Activated CD4-positive, CD25-positive, alpha-beta regulatory T cell treated with anti-CD3 and anti-CD28 coated beads, Interleukin-2, amount 50 U/mL, for 16 hours (primary cell): Measurements from ENCODE around the gene PRKAR1B.

ENCODE experiments used
- DNase-seq: peaks from one replicate; pipeline ENCODE4 v3.0.0-alpha.2; 2020; ENCODE audit warnings: low read depth, low spot score

Gene PRKAR1B

DNA sequence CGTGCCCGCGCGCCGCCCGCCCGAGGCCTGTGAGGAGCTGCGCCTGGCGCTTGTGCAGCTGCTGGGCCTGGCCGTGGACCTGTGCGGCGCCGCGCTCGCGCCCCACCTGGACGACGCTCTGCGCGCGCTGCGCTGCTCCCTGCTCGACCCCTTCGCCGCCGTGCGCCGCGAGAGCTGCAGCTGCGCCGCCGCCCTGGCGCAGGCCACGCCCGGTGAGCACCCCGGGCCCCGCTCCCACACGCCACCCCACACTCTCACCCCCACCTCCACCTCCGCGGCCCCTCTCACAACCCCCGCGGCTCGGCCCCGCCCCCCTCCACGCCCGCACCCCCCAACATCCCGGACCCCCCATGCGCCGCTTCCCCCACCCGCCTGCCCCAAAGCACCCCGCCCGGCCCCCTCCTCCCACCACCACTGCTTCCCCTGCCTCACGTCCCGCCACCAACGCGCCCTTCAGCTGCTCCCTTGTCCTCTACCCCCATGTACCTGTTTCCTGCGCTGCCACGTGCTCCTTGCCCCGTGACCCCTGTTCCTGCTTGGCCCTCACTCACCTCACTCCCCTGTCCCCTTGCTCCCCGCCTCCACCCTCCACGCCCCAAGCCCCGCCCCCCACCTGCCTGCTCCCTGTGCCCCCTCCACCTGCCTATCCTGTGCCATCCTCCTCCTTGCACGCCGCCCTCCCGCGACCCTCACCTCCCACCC is at the start of gene PRKAR1B:
TSS of gene PRKAR1B (minus strand) at position 178 of the 702 bp plus-strand sequence. CDS start 15,776 bp downstream, outside the sequence.
- no peak for DNase-seq

DNA sequence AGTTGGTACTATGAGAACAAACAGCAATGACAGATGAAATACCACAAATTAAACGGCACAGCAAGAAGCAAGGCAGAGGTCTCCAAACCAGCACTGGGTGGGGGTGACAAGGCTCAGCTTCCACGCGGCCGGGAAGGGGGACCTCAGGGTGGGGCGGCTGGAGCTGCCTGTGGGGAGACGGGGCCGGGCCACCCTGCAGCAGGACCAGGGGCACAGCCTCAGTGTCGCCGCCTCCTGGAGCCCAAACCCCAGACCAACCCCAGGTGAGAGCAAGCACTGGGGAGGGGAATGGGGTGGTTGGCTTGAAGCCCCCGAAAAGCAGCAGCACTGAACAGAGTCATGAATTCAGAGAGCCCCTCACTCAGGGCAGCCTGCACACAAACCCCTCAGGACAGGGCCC is 49.3 kb upstream of the PRKAR1B start:
- no peak for DNase-seq

DNA sequence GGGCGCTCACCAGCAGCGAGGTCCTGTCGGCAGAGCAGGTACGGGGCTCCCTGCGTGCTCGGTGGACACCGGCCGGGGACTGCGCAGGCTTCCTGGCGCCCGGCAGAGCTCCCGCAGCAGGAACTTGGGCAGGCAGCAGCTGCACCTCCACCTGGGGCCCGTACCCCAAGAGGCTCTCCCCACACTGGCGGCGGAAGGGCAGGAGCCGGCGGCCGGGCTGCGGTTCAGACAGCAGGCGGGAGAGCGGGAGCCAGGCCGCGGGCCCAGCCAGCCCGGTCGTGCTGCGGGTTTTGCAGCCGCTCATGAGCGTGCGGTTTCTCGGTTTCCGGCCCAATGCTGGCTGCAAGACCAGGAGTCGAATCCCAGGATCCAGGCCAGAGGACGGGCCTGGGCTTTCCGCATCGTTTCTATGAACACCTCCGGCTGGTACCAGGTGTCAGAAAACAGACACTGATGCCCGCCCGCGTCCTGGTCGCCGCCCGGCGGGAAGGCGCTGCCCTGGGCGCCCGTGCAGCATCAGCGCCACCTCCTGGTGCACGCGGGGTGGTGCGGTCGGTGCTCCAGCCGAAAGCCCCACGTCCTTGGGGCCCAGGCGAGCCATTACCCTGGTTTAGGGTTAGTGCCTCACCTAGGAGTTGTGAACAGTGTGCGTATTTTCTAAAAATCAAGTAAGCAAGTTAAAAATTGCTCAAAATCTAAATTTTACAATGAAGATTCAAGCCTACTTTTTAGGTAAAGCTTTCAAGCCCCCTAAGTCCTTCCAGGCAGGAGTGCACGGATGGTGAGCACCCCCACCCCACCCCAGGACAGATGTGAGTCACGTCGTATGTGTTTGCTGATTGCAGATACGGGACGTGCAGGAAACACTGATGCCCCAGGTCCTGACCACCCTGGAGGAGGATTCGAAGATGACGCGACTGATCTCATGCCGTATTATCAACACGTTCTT is 47.4 kb upstream of the PRKAR1B start:
- DNase-seq: no peak

GRCh38 chr7:773622-773915 is 46.5 kb upstream of the PRKAR1B start:
- DNase-seq: no peak

- DNase-seq: no peak
Observed at GRCh38 chr7:772861-773621, 46.0 kb upstream of the PRKAR1B start.

- DNase-seq: no peak
Observed at GRCh38 chr7:772392-772791, 45.3 kb upstream of the PRKAR1B start.

DNA sequence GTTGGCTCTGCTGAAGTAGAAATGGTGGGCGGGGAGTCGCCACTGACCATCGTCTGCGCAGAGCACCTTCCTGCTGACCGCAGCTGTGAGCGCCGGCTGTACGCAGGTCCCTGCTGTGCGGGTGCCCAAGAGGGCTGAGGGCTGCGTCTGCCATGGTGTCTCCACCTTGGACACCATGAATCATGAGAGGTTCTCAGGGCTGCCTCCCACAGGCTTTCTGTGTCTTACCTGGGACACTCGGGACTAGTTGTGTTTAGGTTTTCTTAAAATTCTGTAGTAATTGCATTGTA is 44.9 kb upstream of the PRKAR1B start:
- DNase-seq: no peak

DNA sequence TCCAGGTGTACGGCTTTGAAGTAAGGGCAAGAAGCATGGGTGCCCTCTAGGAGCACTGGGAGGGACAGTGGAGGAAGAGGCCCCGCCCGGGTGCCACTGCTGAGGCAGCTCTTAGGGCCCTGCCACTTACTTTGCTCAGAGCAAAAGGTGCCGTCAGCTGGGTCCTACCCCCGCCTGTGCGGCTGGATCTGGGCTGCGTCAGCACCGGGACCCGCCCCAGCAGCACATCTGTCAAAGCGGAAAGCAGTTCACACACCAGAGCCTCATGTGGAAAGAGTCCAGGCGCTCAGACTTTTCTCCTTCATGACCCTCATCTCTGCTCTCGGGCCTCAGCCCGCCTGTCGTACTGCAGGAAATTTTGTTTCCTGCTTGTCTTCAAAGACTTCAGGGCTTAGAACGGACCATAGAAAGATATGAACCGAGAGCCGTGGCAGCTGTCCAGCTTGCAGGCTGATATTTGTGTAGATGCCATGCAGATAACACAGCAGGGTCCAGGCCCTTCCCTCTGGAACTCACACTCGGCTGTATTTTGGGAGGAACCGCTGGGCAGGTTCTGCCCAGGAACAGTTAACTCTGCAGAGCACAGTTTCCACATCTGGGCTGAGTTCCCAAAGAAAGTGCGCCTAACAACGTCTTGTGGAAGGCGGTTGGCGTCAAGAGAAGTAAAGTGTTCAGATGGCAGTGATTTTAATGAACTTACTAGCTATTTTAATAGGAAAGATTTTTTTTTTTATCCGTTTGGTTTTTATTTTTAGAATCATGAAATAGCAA is 44.3 kb upstream of the PRKAR1B start:
- DNase-seq: no peak

DNA sequence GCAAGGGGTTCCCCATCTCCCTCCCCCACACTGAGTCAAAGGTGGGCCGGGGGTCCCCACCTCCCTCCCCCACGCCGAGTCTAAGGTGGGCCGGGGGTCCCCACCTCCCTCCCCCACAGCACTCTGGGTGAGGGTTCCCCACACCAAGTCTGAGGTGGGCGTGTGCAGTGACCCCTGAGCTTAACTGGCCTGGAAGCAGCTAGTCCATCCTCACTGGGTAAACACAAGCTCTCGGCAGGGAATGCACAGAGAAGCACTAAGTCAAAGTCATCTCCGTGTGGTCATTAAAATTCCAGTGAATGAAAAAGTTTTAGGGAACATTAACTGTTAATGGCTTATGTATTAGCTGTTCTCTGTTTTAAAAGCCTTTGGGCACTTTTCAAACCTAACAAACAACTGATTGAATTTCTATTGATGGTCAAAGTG is 43.7 kb upstream of the PRKAR1B start:
- no peak for DNase-seq

DNA sequence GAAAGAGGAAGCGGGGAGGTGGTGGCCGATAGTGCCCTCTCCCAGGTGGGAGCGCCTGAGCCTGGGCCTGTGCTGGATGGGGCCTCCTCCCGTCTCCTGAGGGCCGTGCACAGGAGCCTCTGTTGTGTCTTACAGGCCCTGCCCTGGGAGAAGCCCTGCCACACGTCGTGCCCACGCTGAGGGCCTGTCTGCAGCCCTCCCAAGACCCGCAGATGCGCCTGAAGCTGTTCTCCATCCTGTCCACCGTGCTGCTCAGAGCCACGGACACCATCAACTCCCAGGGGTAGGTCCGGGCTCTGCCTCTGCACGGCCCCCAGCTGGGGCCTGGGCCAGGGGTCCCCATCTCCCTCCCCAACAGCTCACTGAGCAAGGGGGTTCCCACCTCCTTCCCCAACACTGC is 43.3 kb upstream of the PRKAR1B start:
- DNase-seq: no peak

DNA sequence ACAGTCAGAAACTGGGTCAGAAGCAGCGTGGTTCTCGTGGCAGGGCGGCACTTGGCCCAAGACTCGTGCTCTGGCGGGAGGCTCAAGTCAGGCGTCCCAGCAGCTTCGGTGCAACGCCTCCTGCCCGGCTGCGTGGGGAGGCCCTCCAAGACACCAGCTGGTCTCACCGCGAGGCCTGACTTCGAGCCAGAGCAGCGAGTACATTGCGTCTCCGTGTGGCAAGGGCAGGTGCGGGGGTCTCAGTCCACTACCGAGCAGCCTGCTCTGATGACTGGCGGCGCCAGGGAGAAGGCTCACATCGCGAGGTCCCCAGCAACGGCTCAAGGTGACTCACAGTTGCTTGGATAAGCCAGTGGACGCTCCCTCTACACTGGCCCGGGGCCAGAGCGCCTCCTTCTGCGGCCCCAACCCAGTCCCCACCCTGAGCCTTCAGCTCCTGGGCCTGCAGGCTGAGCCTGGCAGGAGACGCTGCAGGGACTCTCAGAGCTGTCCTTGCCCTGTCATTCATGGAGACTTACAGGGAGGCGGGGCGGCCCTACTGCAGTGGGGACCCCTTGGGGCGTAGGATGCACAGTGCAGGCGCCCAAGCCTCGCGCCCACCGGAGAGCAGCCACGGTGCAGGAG is 41.9 kb upstream of the PRKAR1B start:
- DNase-seq: no peak

DNA sequence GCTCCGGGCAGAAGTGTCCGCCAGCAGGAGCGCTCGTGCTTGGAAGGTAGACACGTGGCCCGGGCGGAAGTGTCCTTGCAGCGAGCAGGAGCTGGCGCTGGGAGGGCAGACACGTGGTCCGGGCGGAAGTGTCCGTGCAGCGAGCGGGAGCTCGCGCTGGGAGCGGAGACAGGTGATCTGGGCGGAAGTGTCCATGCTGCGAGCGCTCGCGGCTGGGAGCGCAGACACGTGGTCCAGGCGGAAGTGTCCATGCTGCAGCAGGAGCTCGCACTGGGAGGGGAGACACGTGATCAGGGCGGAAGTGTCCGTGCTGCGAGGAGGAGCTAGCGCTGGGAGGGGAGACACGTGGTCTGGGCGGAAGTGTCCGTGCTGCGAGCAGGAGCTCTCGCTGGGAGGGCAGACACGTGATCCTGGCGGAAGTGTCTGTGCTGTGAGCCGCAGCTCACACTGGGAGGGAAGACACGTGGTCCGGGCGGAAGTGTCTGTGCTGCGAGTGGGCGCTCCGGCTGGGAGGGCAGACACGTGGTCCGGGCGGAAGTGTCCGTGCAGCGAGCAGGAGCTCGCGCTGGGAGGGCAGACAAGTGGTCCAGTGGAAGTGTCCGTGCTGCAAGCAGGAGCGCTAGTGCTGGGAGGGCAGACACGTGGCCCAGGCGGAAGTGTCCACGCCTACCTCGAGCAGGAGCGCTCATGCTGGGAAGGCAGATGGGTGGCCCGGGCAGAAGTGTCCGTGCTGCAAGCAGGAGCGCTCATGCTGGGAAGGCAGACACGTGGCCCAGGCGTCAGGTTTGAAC is 41.1 kb upstream of the PRKAR1B start:
- DNase-seq: no peak

GRCh38 chr7:767580-767940 is 40.5 kb upstream of the PRKAR1B start:
- DNase-seq: no peak

GRCh38 chr7:765383-765782 is 38.3 kb upstream of the PRKAR1B start:
- no peak for DNase-seq

DNA sequence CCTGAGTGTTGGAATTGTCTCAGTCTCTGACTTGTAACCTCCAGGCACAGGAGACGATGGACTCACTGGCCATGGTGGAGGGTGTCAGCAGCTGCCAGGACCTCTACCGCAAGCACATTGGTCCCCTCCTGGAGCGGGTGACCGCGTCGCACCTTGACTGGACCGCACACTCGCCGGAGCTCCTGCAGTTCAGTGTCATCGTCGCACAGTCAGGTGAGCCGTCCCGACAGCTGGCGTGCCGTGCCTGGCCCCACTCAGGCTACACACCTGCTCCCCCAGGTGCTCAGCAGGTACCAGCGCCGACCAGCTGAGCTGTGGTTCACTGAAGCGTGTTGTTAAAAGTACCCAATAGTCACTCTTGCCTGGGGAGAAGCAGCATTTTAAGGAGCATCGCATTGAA is 36.7 kb upstream of the PRKAR1B start:
- no peak for DNase-seq

- DNase-seq: no peak
Observed at GRCh38 chr7:762885-763284, 35.8 kb upstream of the PRKAR1B start.

DNA sequence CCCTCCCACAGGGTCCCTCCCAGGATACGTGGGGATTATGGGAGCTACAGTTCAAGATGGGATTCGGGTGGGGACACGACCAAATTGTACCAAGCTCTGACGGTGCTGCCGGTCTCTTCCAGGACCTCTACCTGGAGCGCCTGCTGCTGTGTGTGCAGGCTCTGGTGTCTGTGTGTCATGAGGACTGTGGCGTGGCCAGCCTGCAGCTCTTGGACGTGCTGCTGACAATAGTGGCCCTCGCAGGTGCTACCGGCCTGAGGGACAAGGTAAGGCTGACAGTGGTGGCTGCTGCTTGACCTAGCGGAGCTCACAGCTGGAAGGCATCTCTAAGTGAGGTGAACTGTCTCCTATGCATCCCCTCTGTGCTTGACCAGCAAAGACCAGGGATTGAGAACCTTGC is 34.5 kb upstream of the PRKAR1B start:
- DNase-seq: no peak

DNA sequence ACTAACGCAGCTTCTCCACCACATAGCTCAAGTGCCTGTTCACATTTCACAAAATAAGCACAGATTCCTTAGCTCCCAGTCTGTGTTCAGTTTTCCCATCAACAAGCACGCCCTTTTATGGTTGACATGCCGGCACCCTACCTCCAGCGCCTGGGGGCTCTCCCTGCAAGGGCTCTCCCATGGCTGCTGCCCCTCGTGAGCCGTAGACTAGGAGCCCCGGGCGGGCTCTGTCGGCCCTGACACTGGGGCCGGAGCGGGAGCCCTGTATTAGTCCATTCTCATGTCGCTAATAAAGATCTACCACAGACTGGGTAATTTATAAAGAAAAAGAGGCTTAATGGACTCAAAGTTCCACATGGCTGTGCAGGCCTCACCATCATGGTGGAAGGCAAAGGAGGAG is 34.0 kb upstream of the PRKAR1B start:
- no peak for DNase-seq

GRCh38 chr7:760006-760405 is 32.9 kb upstream of the PRKAR1B start:
- no peak for DNase-seq

DNA sequence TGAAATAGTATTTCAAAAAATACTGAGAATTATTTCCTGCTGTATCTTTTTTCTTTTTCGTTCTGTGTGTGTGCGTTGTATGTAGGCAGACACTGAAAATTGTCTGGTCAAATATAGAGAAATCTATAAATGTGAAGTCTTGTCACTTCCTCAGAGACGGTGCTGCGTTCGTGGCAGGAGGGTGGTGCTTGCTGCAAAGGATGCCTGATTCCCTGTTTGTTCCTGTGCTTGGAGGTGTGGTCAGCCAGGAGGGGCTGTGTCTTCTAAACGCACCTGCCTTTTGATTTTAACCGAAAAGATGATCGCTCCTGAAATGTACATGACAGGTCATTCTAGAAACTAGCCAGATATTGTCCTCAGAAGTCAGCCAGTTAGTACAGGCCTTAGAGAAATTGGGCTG is 32.5 kb upstream of the PRKAR1B start:
- no peak for DNase-seq

DNA sequence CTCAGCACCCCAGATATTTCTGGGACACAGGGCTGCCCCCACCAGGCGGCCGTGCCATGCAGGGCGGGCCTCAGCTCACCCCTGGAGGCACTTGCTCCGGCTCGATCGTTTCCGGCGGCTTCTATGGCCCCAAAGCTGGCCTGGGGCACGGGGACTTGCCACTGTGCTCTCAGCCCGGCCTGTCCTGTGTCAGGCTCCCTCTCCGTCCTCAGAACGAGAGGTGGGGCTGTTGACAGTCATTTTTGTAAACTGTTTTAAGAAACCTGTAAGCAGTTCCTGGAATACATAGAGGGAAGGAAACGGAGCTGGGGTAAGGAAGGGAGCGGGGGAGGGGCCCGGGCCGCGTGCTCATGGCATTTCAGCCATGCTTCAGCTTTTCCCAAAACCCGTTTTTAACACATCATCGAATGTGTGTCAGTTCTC is 30.7 kb upstream of the PRKAR1B start:
- no peak for DNase-seq
